Adrenal gland (tissue), 12 donors: ENCODE measurements around the gene ACTG1. TPM values are rescaled to one million over a fixed set of nuclear protein-coding genes. Genes with fewer than 3 reads are reported as not detected.

Experiments used
- DNase-seq, 7 donors: peaks; one replicate each; pipeline ENCODE4 v3.0.0-alpha.2; 2019 to 2020
- H3K27ac ChIP-seq, 5 donors: fragments of 200-600 bp; sonication (generic) in 4 of 5; 1 replicate in 3 of 5; 2 replicates in 2 of 5; pipeline versions ENCODE4 v1.5.1 to v1.8.0; 2016 to 2020; ENCODE audit warnings: mild to moderate bottlenecking in 1 of 5
- H3K27me3 ChIP-seq: fragments of 200-600 bp; 2 replicates; pipeline ENCODE4 v1.8.0; 2021
- H3K36me3 ChIP-seq, 2 donors: fragments of 200-600 bp; replicated peaks in 1 of 2; 1 replicate in 1 of 2; 2 replicates in 1 of 2; pipeline versions ENCODE4 v1.5.1 to v1.8.0; 2018 to 2022
- H3K4me1 ChIP-seq, 2 donors: fragments of 200-600 bp; replicated peaks in 1 of 2; 1 replicate in 1 of 2; 2 replicates in 1 of 2; pipeline versions ENCODE4 v1.5.1 to v1.8.0; 2018 to 2021
- H3K4me3 ChIP-seq, 4 donors: fragments of 200-600 bp; sonication (generic) in 3 of 4; one replicate each; pipeline ENCODE4 v1.5.1; 2016 to 2018
- H3K9me3 ChIP-seq, 3 donors: fragments of 200-600 bp; sonication (generic) in 1 of 3; replicated peaks in 1 of 3; 1 replicate in 2 of 3; 2 replicates in 1 of 3; pipeline versions ENCODE4 v1.5.1 to v1.8.0; 2016 to 2021
- CTCF ChIP-seq, 6 experiments: fragments of 450-650 bp in 4 of 6; fragments of 200-600 bp in 2 of 6; sonication (generic) in 1 of 6; IDR thresholded peaks; 1 replicate in 5 of 6; 2 replicates in 1 of 6; pipeline versions ENCODE4 v1.5.1 to v1.8.0; 2016 to 2021; ENCODE audit warnings: antibody characterized with exemption in 6 of 6, mild to moderate bottlenecking in 2 of 6, moderate library complexity in 1 of 6
- POLR2A ChIP-seq, 2 donors: fragments of 450-650 bp; IDR thresholded peaks; one replicate each; pipeline ENCODE4 v1.6.1; 2017; ENCODE audit warnings: antibody characterized with exemption in 2 of 2, mild to moderate bottlenecking in 2 of 2, moderate library complexity in 1 of 2
- WGBS, 4 donors: extraction: QIAGEN DNeasy Blood & Tissue Kit in 2 of 4; methylation state at CpG; one replicate each; pipeline versions ENCODE4 v1.1.5 to v1.1.7; 2013 to 2017; 5-methylcytosine and 5-hydroxymethylcytosine counted together
- intact Hi-C, 2 donors: fragments of 100-400 bp; cut with DNase I; formaldehyde crosslinking; loops; one replicate each; pipeline versions ENCODE4 v1.14.1 to v1.15.0; 2022 to 2023
- polyA plus RNA-seq, 3 donors: library from polyadenylated mRNA; stranded (reverse); fragments of 200-250 nt in 2 of 3; fragments of 350-450 nt in 1 of 3; fragmentation: Illumina TruSeq in 1 of 3; extraction: RNeasy Lipid Tissue Mini Kit (QIAGEN cat#74804) in 1 of 3; gene quantifications; one replicate each; pipeline ENCODE4 v1.2.3, GENCODE V29; 2013 to 2014
- total RNA-seq, 9 donors: library from RNA; depleted of rRNA in 4 of 9; stranded (reverse); fragments of >200 nt in 4 of 9; fragments of 120-200 nt in 1 of 9; fragmentation: NEBNext Ultra II Directional in 1 of 9; extraction: Animal tissue kit (Norgen Biotek cat#: 25700) in 1 of 9; gene quantifications; one replicate each; pipeline versions ENCODE4 v1.1.0 to v1.2.4, GENCODE V29; 2013 to 2023
- donor health status: healthy with polysubstance abuse.
- donor health status: Bipolar disorder and iron deficiency.
- donor health status: DM: yes; HTN: yes; CAD: no.
- donor health status: DM: no; HTN: no; CAD: no.
- donor health status: DM: no; HTN: no; CAD: no.
- donor health status: DM: yes; HTN: yes; CAD: no.

Gene ACTG1
- total and polyA plus RNA-seq, 12 donors: 828 to 6,446 (median 2,144) TPM

- no peak for DNase-seq
- Histone ChIP-seq H3K36me3 (no peaks in the 10 kb centered on the region), H3K4me3 (no peak overlapping the region), H3K27ac (no peak overlapping the region), H3K27me3 (no peaks in the 10 kb centered on the region), H3K9me3 (no peaks in the 10 kb centered on the region), H3K4me1 (peaks cover 11 to 16% of the 10 kb centered on the region in 2 donors)
- no peak for TF ChIP-seq POLR2A (IDR thresholded peaks at IDR 0.05)
- TF ChIP-seq CTCF (IDR thresholded peaks at IDR 0.05): no peak
- intact Hi-C loops: no loop called here
- 59 to 68% (median 63%) methylated on average over 18 of the region's 18 CpGs for WGBS, 4 donors
Measured at GRCh38 chr17:81492202-81492601, 20.4 kb downstream of the ACTG1 start.

- no peaks in the 10 kb centered on the region for H3K9me3 ChIP-seq
- no peak for DNase-seq
- intact Hi-C loops: no loop called here
- no peaks in the 10 kb centered on the region for H3K27me3 ChIP-seq
- H3K4me1 ChIP-seq: peaks cover 11 to 17% of the 10 kb centered on the region in 2 donors
- no peak overlapping the region for H3K27ac ChIP-seq
- WGBS, 4 donors: 20 to 34% (median 28%) methylated on average over 1 to 5 of the region's 5 CpGs
- TF ChIP-seq POLR2A (IDR thresholded peaks at IDR 0.05) (no peak), CTCF (IDR thresholded peaks at IDR 0.05) (no peak)
- H3K4me3 ChIP-seq: no peak overlapping the region
- no peaks in the 10 kb centered on the region for H3K36me3 ChIP-seq
Measured at GRCh38 chr17:81491761-81492160, 20.8 kb downstream of the ACTG1 start.

- 25 to 52% (median 35%) methylated on average over 3 to 5 of the region's 5 CpGs for WGBS, 4 donors
- Histone ChIP-seq H3K27me3 (no peaks in the 10 kb centered on the region), H3K27ac (no peak overlapping the region), H3K36me3 (no peaks in the 10 kb centered on the region), H3K9me3 (no peaks in the 10 kb centered on the region), H3K4me3 (no peak overlapping the region), H3K4me1 (peaks cover 11 to 17% of the 10 kb centered on the region in 2 donors)
- DNase-seq: no peak
- TF ChIP-seq POLR2A (IDR thresholded peaks at IDR 0.05) (no peak), CTCF (IDR thresholded peaks at IDR 0.05) (no peak)
- intact Hi-C loops: no loop called here
Measured at GRCh38 chr17:81491181-81491581, 21.4 kb downstream of the ACTG1 start.

GRCh38 chr17:81489998-81490992 is 22.3 kb downstream of the ACTG1 start:
- DNase-seq: no peak
- intact Hi-C loops: loop anchor here (5.0 to 10.0 kb wide), 3 partner anchors 95 to 345 kb away; partner anchors contain the start of gene BAHCC1 (in 1 of the 2)
- WGBS, 4 donors: 43 to 58% (median 49%) methylated on average over 7 to 14 of the region's 14 CpGs

More at GRCh38 chr17:81489998-81490992, 22.3 kb downstream of the ACTG1 start:
- no peaks in the 10 kb centered on the region for H3K27me3 ChIP-seq
- no peak overlapping the region for H3K4me3 ChIP-seq
- no peak overlapping the region for H3K27ac ChIP-seq
- no peaks in the 10 kb centered on the region for H3K9me3 ChIP-seq
- peaks cover 11 to 17% of the 10 kb centered on the region in 2 donors for H3K4me1 ChIP-seq
- H3K36me3 ChIP-seq: no peaks in the 10 kb centered on the region
- TF ChIP-seq POLR2A (IDR thresholded peaks at IDR 0.05) (no peak), CTCF (IDR thresholded peaks at IDR 0.05) (no peak)
